ENCODE measurements around the gene RIPOR3.

The RIPOR3 gene

DNA sequence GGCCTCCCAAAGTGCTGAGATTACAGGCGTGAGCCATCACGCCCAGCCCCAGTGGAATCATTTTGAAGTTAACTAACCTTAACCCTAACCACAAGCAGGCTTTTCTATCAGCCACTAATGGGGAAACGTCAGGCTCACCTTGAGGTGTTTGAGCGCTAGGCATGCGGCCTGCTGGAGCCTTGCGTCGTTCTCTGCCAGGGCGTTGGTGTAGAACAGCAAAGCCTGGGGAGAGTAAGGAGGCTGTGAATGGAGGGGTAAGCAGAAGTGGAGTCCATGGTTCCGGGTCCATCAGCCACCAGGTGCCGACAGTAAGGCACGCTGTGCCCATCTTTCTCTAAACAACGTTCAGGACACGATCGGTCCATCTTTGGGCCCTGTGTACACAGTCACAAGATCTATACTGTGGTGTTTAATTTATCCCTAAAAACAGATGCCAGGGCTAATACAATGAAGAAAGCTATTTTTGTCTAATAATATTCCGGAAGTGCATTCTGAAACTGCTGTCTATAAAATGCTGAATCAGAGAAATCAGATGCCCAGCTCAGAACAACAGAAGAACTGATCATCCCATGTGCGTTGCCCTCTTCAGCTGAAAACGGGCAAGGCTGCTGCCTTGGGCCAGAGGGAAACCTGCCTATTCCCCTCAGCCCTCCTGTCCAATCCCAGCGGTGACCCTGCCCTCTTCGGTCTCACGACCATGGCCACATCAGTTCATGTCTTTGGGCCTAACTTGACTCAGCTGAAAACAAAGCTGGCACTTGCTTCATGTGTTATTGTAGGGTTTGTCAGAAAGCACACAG is 101.6 kb downstream of the RIPOR3 start:
- DNase-seq (ENCODE audit: low spot score) = no peak

DNA sequence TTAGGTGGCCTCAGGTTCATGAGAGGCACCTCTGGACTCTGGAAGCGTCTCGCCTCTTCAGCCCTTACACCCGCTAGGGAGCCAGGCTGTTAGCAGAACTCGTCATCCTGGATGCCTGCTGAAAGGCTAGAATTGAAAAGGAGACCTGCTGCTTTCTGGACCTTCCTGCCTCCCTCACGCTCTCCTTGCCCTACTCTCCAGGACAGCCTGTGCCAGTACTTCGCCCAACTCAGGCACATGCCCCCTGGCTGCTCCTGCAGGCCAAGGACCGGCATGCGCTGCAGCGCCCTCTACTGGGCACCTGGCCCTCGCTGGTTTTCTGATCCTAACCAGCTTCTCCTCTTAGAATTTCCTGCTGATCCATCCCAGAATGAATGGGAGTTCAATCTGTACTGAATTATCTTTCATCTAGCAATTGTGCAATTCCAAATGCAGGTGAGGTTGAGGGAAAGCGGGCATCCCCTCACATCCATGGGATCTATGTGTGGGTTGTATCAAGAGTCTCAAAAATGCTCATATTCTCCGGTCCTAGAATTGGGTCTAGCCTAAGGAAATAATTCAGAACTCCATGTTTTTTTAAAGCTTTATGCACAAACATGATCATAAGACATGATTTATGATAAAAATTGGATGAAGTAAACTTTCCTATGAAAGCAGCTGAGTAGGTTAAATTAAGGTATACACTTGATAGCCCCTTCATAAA is 103.2 kb downstream of the RIPOR3 start:
- DNase-seq (ENCODE audit: low spot score) = no peak

DNA sequence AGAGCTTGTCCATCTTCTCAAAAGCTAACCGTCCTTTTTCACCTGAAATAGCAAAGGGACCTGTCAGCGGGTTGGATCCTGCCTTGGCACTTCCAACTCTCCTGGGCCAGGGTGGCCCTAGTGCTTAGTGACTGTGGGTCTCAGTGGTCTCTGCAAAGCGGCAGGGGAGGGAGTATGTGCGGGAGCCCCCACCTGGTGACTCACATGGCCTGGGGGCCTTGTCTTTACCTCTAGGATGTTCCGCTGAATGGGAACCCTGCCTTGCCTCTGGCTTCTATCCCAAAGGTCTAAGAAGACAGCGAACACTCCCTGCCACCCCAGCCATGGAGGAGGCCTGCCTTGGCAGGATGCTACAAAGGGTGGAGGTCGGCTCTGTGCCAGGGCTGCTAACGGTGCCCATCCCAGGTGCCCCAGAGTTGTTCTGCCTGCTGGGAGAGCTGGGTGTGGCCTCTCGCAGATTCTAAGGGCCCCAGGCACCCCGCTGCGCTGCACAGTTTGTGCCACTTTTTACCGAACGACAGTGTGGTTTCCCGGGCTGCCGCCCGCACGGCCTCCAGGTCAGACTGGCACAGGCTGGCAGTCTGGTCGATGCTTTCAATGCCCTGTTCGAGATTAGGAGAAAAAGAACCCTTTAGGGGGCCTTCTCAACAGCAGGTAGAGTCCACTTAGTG is 103.9 kb downstream of the RIPOR3 start:
- DNase-seq (ENCODE audit: low spot score) = no peak

DNA sequence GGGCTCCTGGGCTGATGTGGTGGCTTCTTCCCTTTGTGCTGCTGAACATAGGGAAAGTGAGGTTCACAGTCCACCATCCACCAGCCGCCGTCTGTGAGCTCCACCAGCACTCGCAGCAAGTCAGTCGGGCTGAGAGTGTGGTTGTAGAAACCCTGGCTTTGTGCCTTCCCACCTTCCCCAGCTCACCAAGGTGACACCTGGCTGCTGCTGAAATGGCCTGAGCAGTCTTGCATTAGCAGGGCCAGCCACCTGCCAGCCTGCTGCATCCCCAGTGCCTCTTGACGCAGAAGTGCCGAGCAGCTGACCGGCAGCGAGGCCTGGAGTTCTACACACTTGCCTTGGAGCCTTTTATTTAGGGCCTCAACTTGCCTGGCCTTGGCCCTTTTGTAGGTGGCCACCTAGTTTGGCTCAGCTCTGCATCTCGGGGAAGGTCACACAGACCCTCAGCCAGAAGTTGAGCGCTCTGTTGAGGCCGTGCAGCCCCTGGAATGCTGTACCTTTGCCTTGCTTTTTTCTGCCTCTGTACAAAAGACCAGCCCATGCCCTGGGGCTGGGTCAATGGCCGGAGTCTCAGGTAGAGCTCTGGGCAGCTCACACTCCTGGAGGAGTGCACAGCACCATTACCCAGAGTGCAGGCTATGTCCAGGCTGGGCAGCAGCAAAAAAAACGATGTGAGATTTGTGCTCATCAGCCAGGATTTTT is 104.7 kb downstream of the RIPOR3 start:
- DNase-seq (ENCODE audit: low spot score) = no peak

DNA sequence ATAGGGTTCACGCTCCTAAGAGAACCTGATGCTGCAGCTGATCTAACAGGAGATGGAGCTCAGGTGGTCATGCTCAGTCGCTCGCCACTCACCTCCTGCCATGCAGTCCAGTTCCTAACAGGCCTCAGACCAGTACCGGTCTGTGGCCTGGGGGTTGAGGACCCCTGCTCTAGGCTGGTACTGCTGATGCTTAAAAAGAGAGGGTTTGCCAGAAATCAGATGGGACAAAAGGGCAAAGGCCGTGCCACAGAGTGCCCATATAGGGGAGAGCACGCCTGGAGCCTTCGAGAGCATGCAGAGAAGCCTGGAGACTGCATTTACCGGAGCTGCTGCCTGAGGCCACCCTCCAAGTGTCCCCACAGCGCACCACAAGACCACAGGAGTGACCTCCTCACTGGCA is 105.7 kb downstream of the RIPOR3 start:
- no peak for DNase-seq (ENCODE audit: low spot score)

DNA sequence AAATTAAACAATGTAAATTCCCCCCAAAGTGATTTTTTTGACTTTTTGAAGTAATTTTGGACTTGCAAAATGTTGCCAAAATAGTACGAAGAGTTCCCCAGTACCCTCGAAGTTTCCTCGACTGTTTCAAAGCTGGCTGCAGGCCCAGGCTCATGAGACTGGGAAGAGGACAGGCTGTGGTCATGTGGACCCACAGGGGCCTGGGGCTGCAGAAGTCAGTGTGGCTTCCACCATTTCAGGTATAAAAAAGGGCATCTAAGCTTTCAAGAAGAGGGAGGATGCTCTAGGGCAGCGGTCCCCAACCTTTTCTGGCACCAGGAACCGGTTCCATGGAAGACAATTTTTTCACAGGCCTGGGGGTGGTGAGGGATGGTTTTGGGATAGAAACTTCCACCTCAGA is 106.1 kb downstream of the RIPOR3 start:
- DNase-seq (ENCODE audit: low spot score) = no peak

DNA sequence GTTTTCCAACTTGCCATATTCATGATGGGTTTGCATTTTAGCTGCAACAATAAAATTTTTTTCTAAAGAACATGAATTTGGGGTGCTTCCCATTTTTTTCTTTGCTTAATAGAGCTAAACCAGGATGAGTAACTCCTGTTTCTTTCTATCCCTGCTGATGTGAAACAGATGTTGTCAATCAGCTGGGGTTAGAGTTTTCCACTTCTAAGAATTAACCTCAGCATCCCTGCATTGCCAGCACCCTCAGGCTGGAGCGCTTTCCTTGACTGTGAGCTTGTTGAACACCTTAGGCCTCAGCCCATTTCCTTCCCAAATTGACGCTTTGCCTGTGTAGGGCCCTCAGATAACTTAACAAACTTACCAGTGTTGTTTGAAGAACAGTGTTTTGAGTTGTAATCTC is 106.7 kb downstream of the RIPOR3 start:
- no peak for DNase-seq (ENCODE audit: low spot score)

DNA sequence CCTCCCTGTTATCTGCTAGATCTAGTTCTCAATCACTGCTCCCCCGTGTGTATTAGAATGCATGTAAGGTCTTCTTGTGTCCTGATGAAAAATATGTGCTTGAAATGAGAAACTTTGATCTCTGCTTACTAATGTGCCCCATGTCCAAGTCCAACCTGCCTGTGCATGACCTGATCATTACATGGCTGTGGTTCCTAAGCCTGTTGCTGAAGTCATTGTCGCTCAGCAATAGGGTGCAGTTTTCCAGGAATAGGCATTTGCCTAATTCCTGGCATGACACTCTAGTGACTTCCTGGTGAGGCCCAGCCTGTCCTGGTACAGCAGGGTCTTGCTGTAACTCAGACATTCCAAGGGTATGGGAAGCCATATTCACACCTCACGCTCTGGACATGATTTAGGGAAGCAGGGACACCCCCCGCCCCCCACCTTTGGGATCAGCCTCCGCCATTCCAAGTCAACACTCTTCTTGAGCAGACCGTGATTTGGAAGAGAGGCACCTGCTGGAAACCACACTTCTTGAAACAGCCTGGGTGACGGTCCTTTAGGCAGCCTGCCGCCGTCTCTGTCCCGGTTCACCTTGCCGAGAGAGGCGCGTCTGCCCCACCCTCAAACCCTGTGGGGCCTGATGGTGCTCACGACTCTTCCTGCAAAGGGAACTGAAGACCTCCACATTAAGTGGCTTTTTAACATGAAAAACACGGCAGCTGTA is 107.7 kb downstream of the RIPOR3 start:
- no peak for DNase-seq (ENCODE audit: low spot score)

DNA sequence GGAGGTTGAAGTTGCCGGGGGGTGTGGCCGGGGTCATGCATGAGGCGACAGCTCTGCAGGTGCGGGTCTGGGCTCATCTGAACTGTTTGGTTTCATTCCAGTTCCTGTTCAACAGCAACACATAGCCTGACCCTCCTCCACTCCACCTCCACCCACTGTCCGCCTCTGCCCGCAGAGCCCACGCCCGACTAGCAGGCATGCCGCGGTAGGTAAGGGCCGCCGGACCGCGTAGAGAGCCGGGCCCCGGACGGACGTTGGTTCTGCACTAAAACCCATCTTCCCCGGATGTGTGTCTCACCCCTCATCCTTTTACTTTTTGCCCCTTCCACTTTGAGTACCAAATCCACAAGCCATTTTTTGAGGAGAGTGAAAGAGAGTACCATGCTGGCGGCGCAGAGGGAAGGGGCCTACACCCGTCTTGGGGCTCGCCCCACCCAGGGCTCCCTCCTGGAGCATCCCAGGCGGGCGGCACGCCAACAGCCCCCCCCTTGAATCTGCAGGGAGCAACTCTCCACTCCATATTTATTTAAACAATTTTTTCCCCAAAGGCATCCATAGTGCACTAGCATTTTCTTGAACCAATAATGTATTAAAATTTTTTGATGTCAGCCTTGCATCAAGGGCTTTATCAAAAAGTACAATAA is 108.6 kb downstream of the RIPOR3 start:
- no peak for DNase-seq (ENCODE audit: low spot score)

DNA sequence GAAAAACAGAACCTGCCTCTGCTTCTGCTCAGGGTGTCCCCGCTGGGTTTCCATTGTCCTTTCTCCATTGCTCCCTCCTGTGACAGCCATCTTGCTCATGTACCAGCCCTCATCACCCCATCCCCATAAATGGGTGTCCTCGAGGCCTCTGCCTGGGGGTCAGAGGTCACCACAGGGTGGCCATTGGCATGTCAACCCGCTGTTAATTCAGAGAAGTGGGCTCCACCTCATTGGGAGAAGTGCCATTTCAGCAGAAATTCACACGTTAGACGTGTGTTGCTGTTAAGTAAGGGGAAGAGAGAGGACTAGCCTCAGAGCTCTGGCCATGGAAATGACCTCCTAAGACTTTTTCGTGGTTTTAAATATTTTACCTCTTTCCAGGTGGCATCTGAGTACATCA is 109.2 kb downstream of the RIPOR3 start:
- DNase-seq (ENCODE audit: low spot score) = no peak

DNA sequence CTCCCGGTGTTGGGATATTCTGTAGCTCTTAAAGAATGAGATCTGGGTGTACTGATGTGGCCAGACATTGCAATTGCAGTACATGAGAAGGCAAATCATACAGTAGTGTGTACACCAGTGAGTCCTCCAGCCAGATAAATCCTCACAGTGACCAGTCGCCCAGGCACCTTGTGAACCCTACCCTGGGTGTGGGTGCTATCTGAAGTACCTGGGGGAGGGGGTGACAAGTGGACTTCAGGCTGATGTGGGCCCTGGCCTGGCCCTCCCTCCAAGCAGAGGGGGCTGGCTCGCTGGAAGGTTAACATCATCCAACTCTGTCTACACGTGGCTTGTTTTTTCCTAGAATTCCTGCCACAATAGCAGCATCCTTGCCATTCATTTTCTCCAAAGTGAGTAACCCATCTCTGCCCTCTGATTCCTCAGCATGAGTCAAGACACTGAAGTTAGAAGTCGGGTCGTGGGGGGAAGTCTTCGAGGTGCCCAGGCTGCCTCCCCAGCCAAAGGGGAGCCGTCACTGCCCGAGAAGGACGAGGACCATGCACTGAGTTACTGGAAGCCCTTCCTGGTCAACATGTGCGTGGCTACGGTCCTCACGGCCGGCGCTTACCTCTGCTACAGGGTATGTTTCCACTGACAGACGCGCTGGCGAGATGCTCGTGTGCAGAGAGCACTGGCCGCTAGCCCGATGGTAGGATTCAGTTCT is 110.3 kb downstream of the RIPOR3 start:
- no peak for DNase-seq (ENCODE audit: low spot score)

DNA sequence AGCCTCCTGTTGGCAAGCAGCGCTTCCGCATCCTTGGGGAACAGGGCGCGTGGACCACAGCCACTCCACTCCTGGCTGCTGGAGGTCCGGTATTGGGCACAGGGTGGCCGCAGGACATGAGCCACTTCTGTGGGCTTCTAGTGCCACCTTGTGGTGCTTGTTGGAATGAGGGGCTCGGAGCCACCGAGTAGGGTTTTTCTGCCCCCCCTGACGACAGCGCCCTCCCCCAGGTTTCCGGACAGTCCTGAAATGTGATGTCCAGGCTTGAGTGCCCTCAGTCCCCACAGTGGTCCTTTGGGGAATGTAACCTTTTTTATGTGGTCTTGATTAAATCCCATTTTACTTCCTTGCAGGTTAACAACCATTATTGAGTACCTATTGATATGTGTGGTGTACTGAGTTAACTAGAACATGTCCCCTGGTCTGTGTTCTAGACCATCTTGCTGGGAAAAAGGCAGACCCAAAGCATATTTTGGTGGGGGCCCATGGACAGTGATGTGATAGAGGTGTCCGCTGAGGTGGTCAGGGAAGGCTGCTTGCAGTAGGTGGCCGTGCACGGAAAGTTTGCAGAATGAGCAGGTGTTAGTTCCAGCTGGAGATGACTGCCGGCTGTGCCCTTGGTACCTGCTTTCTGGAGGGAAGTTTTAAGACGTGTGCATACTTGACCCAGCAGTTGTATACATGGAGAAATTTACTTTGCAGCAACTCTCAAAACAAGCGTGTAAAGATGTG is 111.2 kb downstream of the RIPOR3 start:
- DNase-seq (ENCODE audit: low spot score) = no peak

DNA sequence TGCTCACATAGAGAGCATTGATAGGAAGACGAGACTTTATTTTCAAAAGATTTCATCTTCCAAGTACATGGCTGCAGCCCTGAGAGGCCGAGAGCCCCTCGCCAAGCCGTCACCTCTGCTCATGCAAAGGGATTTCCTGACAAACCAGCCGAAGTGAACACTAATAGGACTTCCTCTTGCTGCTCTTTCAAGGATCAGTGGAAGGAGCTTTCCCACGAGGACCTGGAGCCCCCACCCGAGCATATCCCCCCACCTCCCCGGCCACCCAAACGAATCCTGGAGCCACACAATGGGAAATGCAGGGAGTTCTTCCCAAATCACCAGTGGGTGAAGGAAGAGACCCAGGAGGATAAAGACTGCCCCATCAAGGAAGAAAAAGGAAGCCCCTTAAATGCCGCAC is 111.8 kb downstream of the RIPOR3 start:
- no peak for DNase-seq (ENCODE audit: low spot score)

DNA sequence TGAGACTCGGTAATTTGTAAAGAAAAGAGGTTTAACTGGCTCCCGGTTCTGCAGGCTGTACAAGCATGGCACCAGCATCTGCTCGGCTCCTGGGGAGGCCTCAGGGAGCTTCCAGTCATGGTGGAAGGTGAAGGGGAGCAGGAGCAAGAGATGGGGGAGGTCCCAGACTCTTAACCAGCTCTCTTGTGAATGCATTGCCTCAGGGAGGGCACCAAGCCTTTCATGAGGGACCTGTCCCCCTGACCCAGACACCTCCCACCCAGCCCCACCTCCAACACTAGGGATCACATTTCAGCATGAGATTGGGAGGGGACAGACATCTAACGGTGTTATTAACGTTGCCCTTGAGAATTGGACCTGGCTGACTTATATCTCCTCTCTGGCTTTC is 112.6 kb downstream of the RIPOR3 start:
- DNase-seq (ENCODE audit: low spot score) = no peak

DNA sequence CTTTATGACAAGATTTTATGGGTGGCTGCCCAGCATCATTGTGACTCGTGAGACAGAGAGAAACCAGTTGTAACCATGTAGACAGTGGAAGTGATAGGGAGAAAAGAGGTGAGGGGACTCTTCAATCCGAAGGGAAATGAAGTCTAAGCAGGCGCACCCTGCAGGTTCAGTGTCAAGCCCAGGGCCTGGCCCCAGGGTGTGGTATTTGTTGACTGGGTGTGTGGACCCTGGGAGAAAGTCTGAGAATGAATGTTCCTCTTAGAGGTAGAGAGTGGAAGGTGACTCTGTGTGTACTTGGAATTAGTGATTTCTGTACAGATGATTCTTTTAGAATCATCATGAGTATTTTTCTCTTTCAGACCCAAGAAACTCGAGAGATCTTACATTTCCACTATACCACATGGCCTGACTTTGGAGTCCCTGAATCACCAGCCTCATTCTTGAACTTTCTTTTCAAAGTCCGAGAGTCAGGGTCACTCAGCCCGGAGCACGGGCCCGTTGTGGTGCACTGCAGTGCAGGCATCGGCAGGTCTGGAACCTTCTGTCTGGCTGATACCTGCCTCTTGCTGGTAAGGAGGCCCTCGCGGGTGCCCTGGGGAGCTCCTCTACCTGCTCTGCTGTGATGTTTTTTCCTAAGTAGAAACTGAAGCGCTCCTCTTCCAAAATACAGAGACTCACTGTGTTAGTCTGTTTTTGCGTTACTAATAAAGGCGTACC is 113.1 kb downstream of the RIPOR3 start:
- DNase-seq (ENCODE audit: low spot score) = no peak

DNA sequence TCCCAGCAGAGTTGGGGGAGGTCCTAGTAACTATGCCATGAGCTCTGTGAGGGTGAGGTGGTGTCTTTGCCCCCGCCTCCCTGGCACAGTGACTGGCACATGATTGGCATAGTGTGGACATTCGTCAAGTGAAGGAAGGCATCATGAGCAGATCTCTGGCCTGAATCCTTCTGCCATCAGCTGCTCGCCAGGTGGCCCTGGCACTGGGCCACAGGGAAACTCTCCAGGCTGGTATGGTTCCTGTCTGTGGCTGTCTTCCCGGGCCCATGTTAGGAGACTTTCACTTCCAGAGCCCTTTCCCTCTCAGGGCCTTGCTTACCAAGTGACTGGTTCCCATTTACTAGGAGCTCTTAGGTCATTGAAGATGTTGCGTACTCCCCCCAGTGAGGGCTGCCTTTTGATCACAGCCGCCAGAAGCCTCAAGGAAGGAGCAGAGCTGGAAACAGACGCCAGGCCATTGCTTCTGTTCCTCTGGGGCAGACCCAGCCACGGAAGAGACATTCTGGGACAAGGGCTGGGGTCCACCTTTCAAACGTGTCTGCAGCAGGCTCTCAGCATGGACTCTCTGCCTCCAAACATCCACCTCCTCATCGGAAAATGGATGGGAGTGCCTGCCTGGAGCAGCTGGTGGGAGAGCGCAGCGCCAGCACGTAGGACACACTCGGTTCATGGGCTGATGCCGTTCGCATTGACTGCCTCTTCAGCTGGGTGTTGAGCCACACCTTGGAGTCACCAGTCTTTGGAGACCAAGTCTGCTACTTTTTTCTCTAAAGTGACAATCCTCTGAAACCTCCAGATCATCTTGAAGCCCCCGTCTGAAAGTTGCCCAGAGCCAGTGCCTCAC is 113.9 kb downstream of the RIPOR3 start:
- no peak for DNase-seq (ENCODE audit: low spot score)

DNA sequence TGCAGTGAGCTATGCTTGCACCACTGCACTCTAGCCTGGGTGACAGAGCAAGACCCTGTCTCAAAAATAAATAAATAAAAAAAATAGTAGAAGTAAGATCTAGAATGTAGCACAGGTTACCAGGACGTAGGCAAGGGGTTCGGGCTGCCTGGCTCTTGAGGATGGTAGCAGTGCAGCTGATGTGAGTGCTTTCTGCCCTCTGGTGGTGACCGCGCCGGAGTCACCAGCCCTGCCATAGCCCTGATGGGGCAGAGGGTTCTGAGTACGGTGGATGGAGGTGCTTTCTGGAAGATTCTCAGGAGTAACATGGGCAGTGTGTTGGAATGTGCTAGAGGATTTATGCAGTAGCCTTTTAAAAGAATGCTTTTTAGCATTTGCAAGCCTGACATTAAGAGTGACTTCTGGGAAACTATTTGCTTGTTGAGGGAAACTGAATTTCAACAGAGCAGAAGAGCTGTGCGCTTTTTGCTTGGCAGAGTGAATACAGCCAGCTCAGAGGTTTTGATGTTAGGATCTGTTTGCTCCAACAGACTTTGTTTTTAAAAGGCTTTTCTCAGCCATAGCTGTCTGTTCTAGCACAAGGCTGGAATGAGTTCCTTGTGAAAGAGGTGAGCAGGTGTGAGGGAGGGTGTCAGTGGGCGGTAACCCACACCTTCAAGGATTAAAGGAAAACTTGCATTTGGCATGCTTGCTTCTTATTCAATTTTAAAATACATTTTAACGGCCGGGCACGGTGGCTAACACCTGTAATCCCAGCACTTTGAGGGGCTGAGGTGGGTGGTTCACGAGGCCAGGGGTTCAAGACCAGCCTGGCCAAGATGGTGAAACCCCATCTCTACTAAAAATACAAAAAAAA is 115.2 kb downstream of the RIPOR3 start:
- DNase-seq (ENCODE audit: low spot score) = peak; percentile 47

All from putamen (tissue), 1 donor.